OCI-M2 (cell line): ENCODE results near the gene ATMIN.

Source experiments
- DNase-seq: peaks from one replicate; lab custom pipeline; 2025; ENCODE audit not compliant: unreplicated experiment; lab: John Stamatoyannopoulos, UW

Gene ATMIN

GRCh38 chr16:81035398-81035974, at the start of gene ATMIN:
Gene ATMIN, plus strand, starts transcription at chr16:81035842. Its CDS starts 29 bp downstream, at chr16:81035871.
- no peak for DNase-seq

GRCh38 chr16:80986557-80986956, 49.1 kb upstream of the ATMIN start:
- no peak for DNase-seq

- DNase-seq = no peak
These were observed 46.9 kb upstream of the ATMIN start for GRCh38 chr16:80988756-80989155.

GRCh38 chr16:80989801-80990200, 45.8 kb upstream of the ATMIN start:
- no peak for DNase-seq

- DNase-seq = no peak
These were observed 45.1 kb upstream of the ATMIN start for GRCh38 chr16:80990577-80990976.

- DNase-seq = no peak
These were observed 44.7 kb upstream of the ATMIN start for GRCh38 chr16:80990978-80991377.

- DNase-seq = no peak
These were observed 43.7 kb upstream of the ATMIN start for GRCh38 chr16:80991792-80992430.

GRCh38 chr16:80992676-80993293, 42.9 kb upstream of the ATMIN start:
- no peak for DNase-seq

GRCh38 chr16:80993307-80993706, 42.3 kb upstream of the ATMIN start:
- no peak for DNase-seq

GRCh38 chr16:80993834-80994233, 41.8 kb upstream of the ATMIN start:
- no peak for DNase-seq

GRCh38 chr16:80994451-80994850, 41.2 kb upstream of the ATMIN start:
- DNase-seq = no peak

- no peak for DNase-seq
These were observed 38.9 kb upstream of the ATMIN start for GRCh38 chr16:80996688-80997138.

- DNase-seq = no peak
These were observed 38.4 kb upstream of the ATMIN start for GRCh38 chr16:80997139-80997798.

GRCh38 chr16:80997964-80998620, 37.5 kb upstream of the ATMIN start:
- no peak for DNase-seq

GRCh38 chr16:81000873-81001272, 34.8 kb upstream of the ATMIN start:
- DNase-seq = no peak

- no peak for DNase-seq
These were observed 34.3 kb upstream of the ATMIN start for GRCh38 chr16:81001330-81001729.

GRCh38 chr16:81003064-81003463, 32.6 kb upstream of the ATMIN start:
- no peak for DNase-seq

- DNase-seq = no peak
These were observed 31.8 kb upstream of the ATMIN start for GRCh38 chr16:81003610-81004460.

- no peak for DNase-seq
These were observed 30.8 kb upstream of the ATMIN start for GRCh38 chr16:81004646-81005353.

GRCh38 chr16:81005610-81006161, 30.0 kb upstream of the ATMIN start:
- no peak for DNase-seq
